ENCODE measurements around the gene KRT33B. TPM values are rescaled to one million over a fixed set of nuclear protein-coding genes. Genes with fewer than 3 reads are reported as not detected.
A peak's percentile ranks its signal among the peaks of the same experiment; 100 is the strongest.

The KRT33B gene
- total RNA-seq, 1 donor from 2014 or later: not detected

- H3K27ac Mint-ChIP-seq: no peak overlapping the region
These were observed 26.6 kb downstream of the KRT33B start for GRCh38 chr17:41343029-41343428.

GRCh38 chr17:41340934-41341861, 28.4 kb downstream of the KRT33B start:
- H3K27me3 Mint-ChIP-seq (ENCODE audit: low read depth): no peaks in the 10 kb centered on the region
- no peak overlapping the region for H3K27ac Mint-ChIP-seq
- no peak overlapping the region for H3K4me3 Mint-ChIP-seq
- no peak for DNase-seq (ENCODE audit: low spot score in 2 of 2, unreplicated experiment in 2 of 2)
- peaks cover 7% of the 10 kb centered on the region for H3K36me3 Mint-ChIP-seq
- peaks cover 17% of the 10 kb centered on the region for H3K9me3 Mint-ChIP-seq
- peaks cover 20% of the 10 kb centered on the region for H3K4me1 Mint-ChIP-seq
- no peak for TF ChIP-seq CTCF (IDR thresholded peaks at IDR 0.05; ENCODE audit: unreplicated experiment)

More at GRCh38 chr17:41343029-41343428, 26.6 kb downstream of the KRT33B start:
- H3K9me3 Mint-ChIP-seq: peaks cover 17% of the 10 kb centered on the region
- no peak overlapping the region for H3K4me3 Mint-ChIP-seq
- DNase-seq (ENCODE audit: low spot score in 2 of 2, unreplicated experiment in 2 of 2): no peak
- peaks cover 7% of the 10 kb centered on the region for H3K36me3 Mint-ChIP-seq
- H3K27me3 Mint-ChIP-seq (ENCODE audit: low read depth): no peaks in the 10 kb centered on the region
- H3K4me1 Mint-ChIP-seq: peaks cover 22% of the 10 kb centered on the region
- no peak for TF ChIP-seq CTCF (IDR thresholded peaks at IDR 0.05; ENCODE audit: unreplicated experiment)

- H3K27ac Mint-ChIP-seq: no peak overlapping the region
- peaks cover 7% of the 10 kb centered on the region for H3K36me3 Mint-ChIP-seq
- H3K4me1 Mint-ChIP-seq: peaks cover 17% of the 10 kb centered on the region
- no peak overlapping the region for H3K4me3 Mint-ChIP-seq
- H3K27me3 Mint-ChIP-seq (ENCODE audit: low read depth): no peaks in the 10 kb centered on the region
- peaks cover 17% of the 10 kb centered on the region for H3K9me3 Mint-ChIP-seq
- DNase-seq (ENCODE audit: low spot score in 2 of 2, unreplicated experiment in 2 of 2): no peak
- TF ChIP-seq CTCF (IDR thresholded peaks at IDR 0.05; ENCODE audit: unreplicated experiment): no peak
These were observed 29.1 kb downstream of the KRT33B start for GRCh38 chr17:41340494-41340893.

- Mint-ChIP-seq H3K4me1 (peaks cover 17% of the 10 kb centered on the region), H3K36me3 (peaks cover 7% of the 10 kb centered on the region), H3K4me3 (no peak overlapping the region), H3K27me3 (ENCODE audit: low read depth) (no peaks in the 10 kb centered on the region), H3K27ac (peak overlapping the region; percentile 9), H3K9me3 (peaks cover 17% of the 10 kb centered on the region)
- DNase-seq (ENCODE audit: low spot score in 2 of 2, unreplicated experiment in 2 of 2): no peak
- no peak for TF ChIP-seq CTCF (IDR thresholded peaks at IDR 0.05; ENCODE audit: unreplicated experiment)
These were observed 29.9 kb downstream of the KRT33B start for GRCh38 chr17:41339571-41340172.

GRCh38 chr17:41338961-41339485, 30.6 kb downstream of the KRT33B start:
- peaks cover 19% of the 10 kb centered on the region for H3K4me1 Mint-ChIP-seq
- TF ChIP-seq CTCF (IDR thresholded peaks at IDR 0.05; ENCODE audit: unreplicated experiment): no peak
- peaks cover 17% of the 10 kb centered on the region for H3K9me3 Mint-ChIP-seq
- H3K4me3 Mint-ChIP-seq: no peak overlapping the region
- DNase-seq (ENCODE audit: low spot score in 2 of 2, unreplicated experiment in 2 of 2): no peak
- peaks cover 7% of the 10 kb centered on the region for H3K36me3 Mint-ChIP-seq
- H3K27ac Mint-ChIP-seq: peak overlapping the region; percentile 53
- no peaks in the 10 kb centered on the region for H3K27me3 Mint-ChIP-seq (ENCODE audit: low read depth)

Data from mesothelial cell of epicardium (in vitro differentiated cells).